Esophagus squamous epithelium (tissue), 5 donors: ENCODE data around the gene MC3R. TPM values are rescaled to one million over a fixed set of nuclear protein-coding genes. Genes with fewer than 3 reads are reported as not detected.

Experiments
- DNase-seq: peaks from one replicate; lab custom pipeline; 2025; lab: John Stamatoyannopoulos, UW
- H3K27ac ChIP-seq, 4 donors: fragments of 200-600 bp; sonication (generic); one replicate each; pipeline ENCODE4 v1.5.1; 2016 to 2019; ENCODE audit warnings: mild to moderate bottlenecking in 1 of 4
- H3K27me3 ChIP-seq, 4 donors: fragments of 200-600 bp; sonication (generic); 1 replicate in 3 of 4; 2 replicates in 1 of 4; pipeline versions ENCODE4 v1.5.1 to v1.6.0; 2017 to 2021; ENCODE audit warnings: antibody characterized with exemption in 1 of 4
- H3K36me3 ChIP-seq, 3 donors: fragments of 200-600 bp; sonication (generic); one replicate each; pipeline ENCODE4 v1.5.1; 2016 to 2019
- H3K4me1 ChIP-seq, 3 donors: fragments of 200-600 bp; sonication (generic); one replicate each; pipeline ENCODE4 v1.5.1; 2017 to 2019
- H3K4me3 ChIP-seq, 4 donors: fragments of 200-600 bp; sonication (generic); 1 replicate in 3 of 4; 2 replicates in 1 of 4; pipeline ENCODE4 v1.5.1; 2016 to 2019; ENCODE audit warnings: mild to moderate bottlenecking in 2 of 4, moderate library complexity in 1 of 4
- H3K9me3 ChIP-seq, 3 donors: fragments of 200-600 bp; sonication (generic); one replicate each; pipeline ENCODE4 v1.5.1; 2016 to 2019
- POLR2A ChIP-seq, 4 donors: fragments of 450-650 bp; IDR thresholded peaks; one replicate each; pipeline ENCODE4 v1.6.1; 2017; ENCODE audit warnings: antibody characterized with exemption in 4 of 4, mild to moderate bottlenecking in 4 of 4, moderate library complexity in 3 of 4
- WGBS, 2 donors: methylation state at CpG; one replicate each; pipeline ENCODE4 v1.1.5; 2018; 5-methylcytosine and 5-hydroxymethylcytosine counted together
- intact Hi-C: fragments of 100-400 bp; cut with DNase I; formaldehyde crosslinking; loops from one replicate; pipeline ENCODE4 v1.15.0; 2022
- total RNA-seq, 4 donors: library from RNA; depleted of rRNA; stranded (reverse); fragments of >200 nt; gene quantifications; one replicate each; pipeline ENCODE4 v1.1.0, GENCODE V29; 2016
- TF ChIP-seq, protein P1 (sequence below), 6 experiments: fragments of 450-650 bp in 4 of 6; fragments of 200-600 bp in 2 of 6; sonication (generic) in 2 of 6; IDR thresholded peaks; one replicate each; pipeline ENCODE4 v1.5.1; 2016 to 2019; ENCODE audit warnings: antibody characterized with exemption in 6 of 6, mild to moderate bottlenecking in 4 of 6, moderate library complexity in 4 of 6
- donor health status: DM: yes; HTN: yes; CAD: no.

The MC3R gene
- total RNA-seq, 4 donors from 2014 or later: not detected

GRCh38 chr20:56268536-56268935 lies 20.0 kb downstream of the MC3R start:
- H3K9me3 ChIP-seq: no peaks in the 10 kb centered on the region
- H3K4me3 ChIP-seq: no peak overlapping the region
- no peaks in the 10 kb centered on the region for H3K4me1 ChIP-seq
- peaks cover 0 to 12% (median 0%) of the 10 kb centered on the region in 4 donors for H3K27me3 ChIP-seq
- intact Hi-C loops: no loop called here
- no peak for TF ChIP-seq POLR2A (IDR thresholded peaks at IDR 0.05)
- TF ChIP-seq, protein P1, sequence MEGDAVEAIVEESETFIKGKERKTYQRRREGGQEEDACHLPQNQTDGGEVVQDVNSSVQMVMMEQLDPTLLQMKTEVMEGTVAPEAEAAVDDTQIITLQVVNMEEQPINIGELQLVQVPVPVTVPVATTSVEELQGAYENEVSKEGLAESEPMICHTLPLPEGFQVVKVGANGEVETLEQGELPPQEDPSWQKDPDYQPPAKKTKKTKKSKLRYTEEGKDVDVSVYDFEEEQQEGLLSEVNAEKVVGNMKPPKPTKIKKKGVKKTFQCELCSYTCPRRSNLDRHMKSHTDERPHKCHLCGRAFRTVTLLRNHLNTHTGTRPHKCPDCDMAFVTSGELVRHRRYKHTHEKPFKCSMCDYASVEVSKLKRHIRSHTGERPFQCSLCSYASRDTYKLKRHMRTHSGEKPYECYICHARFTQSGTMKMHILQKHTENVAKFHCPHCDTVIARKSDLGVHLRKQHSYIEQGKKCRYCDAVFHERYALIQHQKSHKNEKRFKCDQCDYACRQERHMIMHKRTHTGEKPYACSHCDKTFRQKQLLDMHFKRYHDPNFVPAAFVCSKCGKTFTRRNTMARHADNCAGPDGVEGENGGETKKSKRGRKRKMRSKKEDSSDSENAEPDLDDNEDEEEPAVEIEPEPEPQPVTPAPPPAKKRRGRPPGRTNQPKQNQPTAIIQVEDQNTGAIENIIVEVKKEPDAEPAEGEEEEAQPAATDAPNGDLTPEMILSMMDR (IDR thresholded peaks at IDR 0.05): no peak
- no peaks in the 10 kb centered on the region for H3K36me3 ChIP-seq
- no peak for DNase-seq
- no peak overlapping the region for H3K27ac ChIP-seq

- WGBS, 2 donors: 73% methylated on average over 3 of the region's 4 CpGs; no CpG with 5 or more reads in 1 of the 2 donors
- H3K27ac ChIP-seq: no peak overlapping the region
- no peaks in the 10 kb centered on the region for H3K9me3 ChIP-seq
- no peak for DNase-seq
- peaks cover 0 to 5% (median 0%) of the 10 kb centered on the region in 4 donors for H3K27me3 ChIP-seq
- H3K4me1 ChIP-seq: no peaks in the 10 kb centered on the region
- intact Hi-C loops: no loop called here
- no peak overlapping the region for H3K4me3 ChIP-seq
- TF ChIP-seq, protein P1 (IDR thresholded peaks at IDR 0.05): no peak
- no peak for TF ChIP-seq POLR2A (IDR thresholded peaks at IDR 0.05)
- no peaks in the 10 kb centered on the region for H3K36me3 ChIP-seq
Measured at GRCh38 chr20:56271974-56272373, 23.4 kb downstream of the MC3R start.

GRCh38 chr20:56273491-56273890 lies 25.0 kb downstream of the MC3R start:
- H3K36me3 ChIP-seq: no peaks in the 10 kb centered on the region
- H3K27ac ChIP-seq: no peak overlapping the region
- no peak overlapping the region for H3K4me3 ChIP-seq
- intact Hi-C loops: no loop called here
- no peak for TF ChIP-seq POLR2A (IDR thresholded peaks at IDR 0.05)
- TF ChIP-seq, protein P1 (IDR thresholded peaks at IDR 0.05): no peak
- WGBS, 2 donors: 68 to 78% methylated on average over 2 of the region's 2 CpGs
- DNase-seq: no peak
- H3K27me3 ChIP-seq: peaks cover 0 to 10% (median 0%) of the 10 kb centered on the region in 4 donors
- no peaks in the 10 kb centered on the region for H3K9me3 ChIP-seq
- H3K4me1 ChIP-seq: no peaks in the 10 kb centered on the region

DNA sequence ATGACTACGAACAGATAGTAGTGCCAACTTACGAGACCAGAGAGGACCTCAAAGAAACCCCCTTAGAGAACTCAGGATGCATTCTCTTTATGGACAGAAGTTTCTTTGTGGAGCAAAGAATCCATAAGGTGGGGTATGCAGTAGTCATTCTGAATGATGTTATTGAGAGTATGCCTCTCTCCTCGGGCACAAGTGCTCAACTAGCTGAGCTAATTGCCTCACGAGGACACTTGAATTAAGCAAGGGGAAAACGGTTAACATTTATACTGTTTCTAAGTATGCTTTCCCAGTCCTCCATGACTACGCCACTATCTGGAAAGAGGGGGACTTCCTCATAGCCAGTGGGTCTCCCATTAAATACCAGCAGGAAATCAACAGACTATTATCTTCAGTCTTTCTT lies 25.6 kb downstream of the MC3R start:
- Histone ChIP-seq H3K27me3 (peaks cover 0 to 8% (median 0%) of the 10 kb centered on the region in 4 donors), H3K9me3 (no peaks in the 10 kb centered on the region), H3K27ac (no peak overlapping the region), H3K4me1 (no peaks in the 10 kb centered on the region), H3K36me3 (no peaks in the 10 kb centered on the region), H3K4me3 (no peak overlapping the region)
- 83 to 87% methylated on average over 4 to 6 of the region's 6 CpGs for WGBS, 2 donors
- intact Hi-C loops: no loop called here
- TF ChIP-seq, protein P1 (IDR thresholded peaks at IDR 0.05): no peak
- no peak for TF ChIP-seq POLR2A (IDR thresholded peaks at IDR 0.05)
- DNase-seq: no peak

GRCh38 chr20:56278196-56278595 lies 29.7 kb downstream of the MC3R start:
- intact Hi-C loops: no loop called here
- no peaks in the 10 kb centered on the region for H3K36me3 ChIP-seq
- no peaks in the 10 kb centered on the region for H3K4me1 ChIP-seq
- no peaks in the 10 kb centered on the region for H3K9me3 ChIP-seq
- TF ChIP-seq, protein P1 (IDR thresholded peaks at IDR 0.05): no peak
- TF ChIP-seq POLR2A (IDR thresholded peaks at IDR 0.05): no peak
- H3K4me3 ChIP-seq: no peak overlapping the region
- peaks cover 0 to 5% (median 0%) of the 10 kb centered on the region in 4 donors for H3K27me3 ChIP-seq
- DNase-seq: no peak
- WGBS, 2 donors: 63 to 74% methylated on average over 2 of the region's 2 CpGs
- no peak overlapping the region for H3K27ac ChIP-seq
